Endothelial cell of umbilical vein (primary cell): ENCODE data around the gene ACYP2.

ENCODE experiments used
- CTCF ChIP-seq, 2 donors: IDR thresholded peaks; 1 replicate in 1 of 2; 2 replicates in 1 of 2; pipeline ENCODE4 v1.5.1; 2011; ENCODE audit warnings: low read length in 2 of 2, mild to moderate bottlenecking in 2 of 2, moderate library complexity in 2 of 2, control low read depth in 1 of 2, inconsistent platforms in 1 of 2, low read depth in 1 of 2; ENCODE audit not compliant: insufficient read depth in 1 of 2; ENCODE audit errors: extremely low read depth in 1 of 2
- EZH2 ChIP-seq: IDR thresholded peaks from 2 replicates; pipeline ENCODE4 v1.6.1; 2012; ENCODE audit warnings: borderline replicate concordance, low read depth, mild to moderate bottlenecking, moderate library complexity, low read length, inconsistent platforms; ENCODE audit not compliant: severe bottlenecking
- FOS ChIP-seq: IDR thresholded peaks from 2 replicates; pipeline ENCODE4 v1.6.1; 2011; ENCODE audit warnings: mild to moderate bottlenecking, low read length, moderate library complexity, borderline replicate concordance; ENCODE audit not compliant: insufficient read depth
- MAX ChIP-seq: IDR thresholded peaks from 2 replicates; pipeline ENCODE4 v1.6.1; 2011; ENCODE audit not compliant: insufficient read depth, insufficient read length
- MYC ChIP-seq: IDR thresholded peaks from one replicate; pipeline ENCODE4 v1.6.1; 2011; ENCODE audit warnings: mild to moderate bottlenecking, low read depth, low read length
- POLR2A ChIP-seq: IDR thresholded peaks from 2 replicates; pipeline ENCODE4 v1.6.1; 2012; ENCODE audit warnings: low read depth, mild to moderate bottlenecking, control low read depth, low read length

GRCh38 chr2:54161660-54162424 lies 46.4 kb downstream of the ACYP2 start:
- TF ChIP-seq CTCF (IDR thresholded peaks at IDR 0.05; ENCODE audit: extremely low read depth in 1 of 2, insufficient read depth in 1 of 2, low read depth in 1 of 2, low read length in 2 of 2) (no peak), MAX (no peak), POLR2A (no peak), FOS (no peak), MYC (no peak), EZH2 (no peak)
